Heart left ventricle (tissue), 13 donors: ENCODE results near the gene FOXP1.

Experiments
- POLR2A ChIP-seq, 2 donors: fragments of 450-650 bp; IDR thresholded peaks; one replicate each; pipeline ENCODE4 v1.6.1; 2017; ENCODE audit warnings: antibody characterized with exemption in 2 of 2, mild to moderate bottlenecking in 2 of 2, moderate library complexity in 2 of 2
- TF ChIP-seq, protein P1 (sequence below), 12 donors: fragments of 200-600 bp; sonication (generic) in 4 of 12; IDR thresholded peaks; one replicate each; pipeline versions ENCODE4 v1.5.0 to v1.8.0; 2018 to 2022; ENCODE audit warnings: antibody characterized with exemption in 12 of 12, mild to moderate bottlenecking in 5 of 12
- donor health status: ischemic (EF 13 %, LVEDD 7.1; RV severe dilation, severe dysfunction).
- donor health status: DM: no; HTN: yes; CAD: no.
- donor health status: DM: no; HTN: no; CAD: no.
- donor health status: ischemic (EF 25% LVEDD 6.9; RV normal size, moderate dysfunction).
- donor health status: ischemic (EF 25% LVEDD 5.7; RV mildly dilated, moderate dysfunction).
- donor health status: ischemic (EF 35%, LVEDD 5.7; RV mildly dilated, moderate dysfunction).
- donor health status: nonischemic (EF 11% LVEDD 7.7; RV severe dilation, severe dysfunction).
- donor health status: DM: yes; HTN: yes; CAD: no.
- donor health status: PGD.
- donor health status: ischemic (EF 29% LVEDD 5.4; RV normal size, mild dysfunction).
- donor health status: nonischemic (EF 23%, LVEDD 6.1; RV moderate dilation, normal function).

DNA sequence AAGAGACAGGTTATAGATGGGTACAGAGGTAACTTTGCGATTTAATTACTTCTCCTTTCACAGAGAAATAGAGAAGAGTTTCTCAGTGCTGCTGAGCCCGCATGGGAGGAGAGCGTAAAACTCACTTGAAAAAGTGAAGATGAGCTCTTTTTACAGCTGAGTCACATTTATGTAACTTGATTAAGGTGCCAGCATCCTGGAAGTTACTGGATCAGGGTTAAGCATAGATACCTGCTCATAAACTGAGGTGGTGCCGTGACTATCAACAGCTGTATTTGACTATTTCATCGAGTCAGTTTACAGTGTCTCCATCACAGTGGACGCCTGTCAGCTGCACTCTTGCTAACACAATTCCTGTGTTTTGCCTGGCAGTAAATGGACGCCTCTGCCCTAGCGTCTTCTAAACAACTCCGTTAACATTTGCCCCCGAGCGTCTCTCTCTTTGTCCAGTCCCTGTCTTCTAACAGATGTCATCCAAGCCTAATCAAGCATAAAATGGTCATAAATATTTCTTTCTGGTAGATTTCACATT is 414.6 kb downstream of the FOXP1 start:
- TF ChIP-seq POLR2A (IDR thresholded peaks at IDR 0.05) = no peak
- TF ChIP-seq, protein P1, sequence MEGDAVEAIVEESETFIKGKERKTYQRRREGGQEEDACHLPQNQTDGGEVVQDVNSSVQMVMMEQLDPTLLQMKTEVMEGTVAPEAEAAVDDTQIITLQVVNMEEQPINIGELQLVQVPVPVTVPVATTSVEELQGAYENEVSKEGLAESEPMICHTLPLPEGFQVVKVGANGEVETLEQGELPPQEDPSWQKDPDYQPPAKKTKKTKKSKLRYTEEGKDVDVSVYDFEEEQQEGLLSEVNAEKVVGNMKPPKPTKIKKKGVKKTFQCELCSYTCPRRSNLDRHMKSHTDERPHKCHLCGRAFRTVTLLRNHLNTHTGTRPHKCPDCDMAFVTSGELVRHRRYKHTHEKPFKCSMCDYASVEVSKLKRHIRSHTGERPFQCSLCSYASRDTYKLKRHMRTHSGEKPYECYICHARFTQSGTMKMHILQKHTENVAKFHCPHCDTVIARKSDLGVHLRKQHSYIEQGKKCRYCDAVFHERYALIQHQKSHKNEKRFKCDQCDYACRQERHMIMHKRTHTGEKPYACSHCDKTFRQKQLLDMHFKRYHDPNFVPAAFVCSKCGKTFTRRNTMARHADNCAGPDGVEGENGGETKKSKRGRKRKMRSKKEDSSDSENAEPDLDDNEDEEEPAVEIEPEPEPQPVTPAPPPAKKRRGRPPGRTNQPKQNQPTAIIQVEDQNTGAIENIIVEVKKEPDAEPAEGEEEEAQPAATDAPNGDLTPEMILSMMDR (IDR thresholded peaks at IDR 0.05) = no peak
